Measurements from ENCODE around the gene ELOVL3.
"Not testable (repeated sequence)": the region's sequence is repeated elsewhere in the genome, so short reads cannot be mapped to it uniquely, and the experiment has no call there.

The ELOVL3 gene, protein sequence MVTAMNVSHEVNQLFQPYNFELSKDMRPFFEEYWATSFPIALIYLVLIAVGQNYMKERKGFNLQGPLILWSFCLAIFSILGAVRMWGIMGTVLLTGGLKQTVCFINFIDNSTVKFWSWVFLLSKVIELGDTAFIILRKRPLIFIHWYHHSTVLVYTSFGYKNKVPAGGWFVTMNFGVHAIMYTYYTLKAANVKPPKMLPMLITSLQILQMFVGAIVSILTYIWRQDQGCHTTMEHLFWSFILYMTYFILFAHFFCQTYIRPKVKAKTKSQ

DNA sequence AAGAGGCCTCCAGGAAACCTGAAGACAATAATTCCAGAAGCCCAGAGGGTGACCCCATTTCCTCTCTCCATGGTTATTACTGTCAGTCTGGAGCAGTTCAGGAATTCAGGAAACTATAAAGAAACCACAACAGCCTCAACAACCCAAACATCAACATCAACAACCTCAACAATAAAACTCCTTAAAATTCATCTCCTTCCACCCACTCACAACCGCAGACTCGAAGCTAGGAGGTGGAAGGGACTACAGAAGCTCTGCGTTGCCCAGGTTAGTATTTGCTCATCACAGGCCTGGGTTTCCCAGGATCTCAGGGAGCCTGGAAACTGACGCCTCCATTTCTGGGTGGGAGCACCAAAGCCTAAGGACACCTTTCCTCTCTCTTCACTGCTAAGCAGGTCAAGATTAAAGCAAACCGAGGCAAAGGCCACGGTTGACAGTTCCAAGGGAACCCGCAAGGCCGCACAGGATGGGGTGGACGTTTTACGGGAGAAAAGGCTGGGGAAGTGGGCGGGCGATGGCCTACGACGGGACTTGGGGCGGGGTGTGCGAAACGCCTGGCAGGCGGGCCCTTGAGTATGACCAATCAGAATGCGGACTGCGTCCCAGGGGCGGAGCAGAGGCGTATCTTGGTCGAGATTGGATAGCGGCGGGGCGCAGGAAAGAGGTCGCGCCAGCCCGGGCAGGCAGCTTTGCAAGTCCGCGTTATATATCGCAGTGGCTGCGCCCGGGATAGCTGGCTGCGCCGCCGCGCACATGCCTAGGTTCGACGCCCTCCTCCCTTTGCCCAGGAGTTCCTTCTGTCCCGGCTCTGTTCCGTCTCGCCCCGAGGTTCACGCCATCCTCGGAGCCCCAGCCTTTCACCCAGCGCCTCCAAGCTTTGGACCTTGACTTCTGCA is at the start of gene ELOVL3:
ELOVL3 (plus strand) TSS at position 654 of the 896 bp plus-strand sequence. CDS start 250 bp downstream, outside the sequence.
- Histone ChIP-seq H3K4me3 (no peak within 1 kb of the TSS), H3K27me3 (ENCODE audit: low read depth) (peaks cover 2% of the 10 kb centered on the region; the same call in 1 of the 2 replicates), H3K36me3 (replicated peaks) (no peaks in the 10 kb centered on the region), H3K9me3 (no peaks in the 10 kb centered on the region), H3K4me1 (peaks cover 16% of the 10 kb centered on the region)
- in situ Hi-C loops (cut with MboI; ENCODE audit: low sequenced_read_pairs): loop anchor here (5.0 kb wide), 1 partner anchor 126 kb away; no protein-coding TSS in a partner anchor
- peak; percentile 94 to 97 for DNase-seq (ENCODE audit: low spot score in 2 of 2)

- no peaks in the 10 kb centered on the region for H3K4me1 ChIP-seq
- H3K36me3 ChIP-seq (replicated peaks): no peaks in the 10 kb centered on the region
- H3K27me3 ChIP-seq (ENCODE audit: low read depth): no peaks in the 10 kb centered on the region
- no peak for DNase-seq (ENCODE audit: low spot score in 2 of 2)
- no peak overlapping the region for H3K4me3 ChIP-seq
- in situ Hi-C loops (cut with MboI; ENCODE audit: low sequenced_read_pairs): no loop called here
- peaks cover 14% of the 10 kb centered on the region for H3K9me3 ChIP-seq
These were observed 41.5 kb upstream of the ELOVL3 start for GRCh38 chr10:102184606-102185005.

DNA sequence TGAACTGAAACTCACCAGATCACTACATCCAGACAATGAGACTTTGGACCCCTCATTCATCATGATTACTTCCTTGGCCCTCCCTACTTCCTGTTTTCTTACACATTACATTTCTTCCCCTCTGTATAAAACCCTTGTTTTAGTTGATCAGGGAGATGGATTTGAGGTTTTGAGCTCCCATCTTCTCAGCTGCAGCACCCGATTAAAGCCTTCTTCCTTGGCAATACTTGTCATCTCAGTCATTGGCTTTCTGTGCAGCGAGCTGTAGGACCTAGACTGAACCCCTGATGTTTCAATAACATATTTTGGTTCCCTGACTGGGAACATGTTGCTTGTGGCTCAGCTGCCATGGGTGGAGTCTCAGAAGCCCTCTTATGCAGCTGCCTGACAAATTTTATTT is 40.8 kb upstream of the ELOVL3 start:
- no peaks in the 10 kb centered on the region for H3K4me1 ChIP-seq
- H3K36me3 ChIP-seq (replicated peaks): no peaks in the 10 kb centered on the region
- in situ Hi-C loops (cut with MboI; ENCODE audit: low sequenced_read_pairs): no loop called here
- DNase-seq (ENCODE audit: low spot score in 2 of 2): no peak
- H3K9me3 ChIP-seq: peaks cover 14% of the 10 kb centered on the region
- H3K4me3 ChIP-seq: no peak overlapping the region
- H3K27me3 ChIP-seq (ENCODE audit: low read depth): no peaks in the 10 kb centered on the region

DNA sequence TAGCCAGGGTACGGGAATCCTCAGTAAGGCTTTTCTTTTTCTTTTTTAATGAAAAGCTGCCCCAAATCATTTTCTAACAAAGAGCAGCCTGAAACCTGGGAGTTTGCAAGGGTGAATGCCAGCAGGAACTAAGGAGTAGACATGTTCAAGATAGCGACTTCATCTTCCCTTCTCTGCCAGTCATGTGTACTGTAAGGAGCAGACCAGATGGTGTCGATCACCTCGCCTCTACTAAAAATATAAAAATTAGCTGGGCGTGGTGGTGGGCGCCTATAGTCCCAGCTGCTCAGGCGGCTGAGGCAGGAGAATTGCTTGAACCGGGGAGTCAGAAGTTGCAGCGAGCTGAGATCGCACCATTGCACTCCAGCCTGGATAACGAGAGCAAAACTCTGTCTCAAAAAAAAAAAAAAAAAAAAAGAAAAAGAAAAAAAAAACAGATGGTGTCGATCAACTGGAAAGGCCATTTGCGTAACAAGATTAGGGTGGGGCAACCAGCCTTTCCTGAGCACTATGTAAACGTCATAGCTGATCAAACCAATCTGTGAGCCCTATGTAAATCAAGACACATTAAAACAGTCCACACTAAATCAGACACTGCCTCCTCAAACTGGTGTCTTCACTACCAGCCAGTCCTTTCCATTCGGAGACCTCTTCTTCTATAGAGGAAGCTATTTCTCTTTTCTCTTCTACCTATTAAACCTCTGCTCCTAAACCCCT is 40.1 kb upstream of the ELOVL3 start:
- no peaks in the 10 kb centered on the region for H3K4me1 ChIP-seq
- in situ Hi-C loops (cut with MboI; ENCODE audit: low sequenced_read_pairs): no loop called here
- H3K4me3 ChIP-seq: no peak overlapping the region
- H3K36me3 ChIP-seq (replicated peaks): no peaks in the 10 kb centered on the region
- H3K9me3 ChIP-seq: peaks cover 14% of the 10 kb centered on the region
- no peaks in the 10 kb centered on the region for H3K27me3 ChIP-seq (ENCODE audit: low read depth)
- DNase-seq (ENCODE audit: low spot score in 2 of 2): no peak

GRCh38 chr10:102188298-102188940 is 37.7 kb upstream of the ELOVL3 start:
- Histone ChIP-seq H3K36me3 (replicated peaks) (no peaks in the 10 kb centered on the region), H3K27me3 (ENCODE audit: low read depth) (no peaks in the 10 kb centered on the region), H3K9me3 (peaks cover 21% of the 10 kb centered on the region), H3K4me1 (no peaks in the 10 kb centered on the region), H3K4me3 (no peak overlapping the region)
- no peak for DNase-seq (ENCODE audit: low spot score in 2 of 2)
- in situ Hi-C loops (cut with MboI; ENCODE audit: low sequenced_read_pairs): no loop called here

- DNase-seq (ENCODE audit: low spot score in 2 of 2); H3K27me3 ChIP-seq (ENCODE audit: low read depth); H3K36me3 ChIP-seq (replicated peaks); in situ Hi-C loops (cut with MboI; ENCODE audit: low sequenced_read_pairs); H3K4me3 ChIP-seq; H3K4me1 ChIP-seq: not testable (repeated sequence)
- peaks cover 20% of the 10 kb centered on the region for H3K9me3 ChIP-seq
These were observed 36.9 kb upstream of the ELOVL3 start for GRCh38 chr10:102188941-102189898.

DNA sequence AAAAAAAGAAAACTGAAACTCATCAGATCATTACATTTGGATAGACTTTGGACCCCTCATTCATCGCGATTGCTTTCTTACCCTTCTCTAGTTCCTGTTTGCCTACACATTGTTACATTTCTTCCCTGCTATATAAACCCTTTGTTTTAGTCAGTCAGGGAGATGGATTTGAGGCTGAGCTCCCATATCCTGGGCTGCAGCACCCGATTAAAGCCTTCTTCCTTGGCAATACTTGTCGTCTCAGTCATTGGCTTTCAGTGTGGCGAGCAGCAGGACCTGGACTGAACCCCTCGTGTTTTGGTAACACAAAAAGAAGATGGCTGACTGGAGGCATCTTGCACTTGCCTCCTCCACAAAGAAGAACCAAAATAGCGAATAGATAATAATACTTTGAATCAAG is 34.1 kb upstream of the ELOVL3 start:
- H3K4me1 ChIP-seq: no peaks in the 10 kb centered on the region
- no peak overlapping the region for H3K4me3 ChIP-seq
- H3K36me3 ChIP-seq (replicated peaks): no peaks in the 10 kb centered on the region
- H3K9me3 ChIP-seq: peaks cover 8% of the 10 kb centered on the region; the same call in 1 of the 2 replicates
- no peaks in the 10 kb centered on the region for H3K27me3 ChIP-seq (ENCODE audit: low read depth)
- in situ Hi-C loops (cut with MboI; ENCODE audit: low sequenced_read_pairs): no loop called here
- DNase-seq (ENCODE audit: low spot score in 2 of 2): no peak

DNA sequence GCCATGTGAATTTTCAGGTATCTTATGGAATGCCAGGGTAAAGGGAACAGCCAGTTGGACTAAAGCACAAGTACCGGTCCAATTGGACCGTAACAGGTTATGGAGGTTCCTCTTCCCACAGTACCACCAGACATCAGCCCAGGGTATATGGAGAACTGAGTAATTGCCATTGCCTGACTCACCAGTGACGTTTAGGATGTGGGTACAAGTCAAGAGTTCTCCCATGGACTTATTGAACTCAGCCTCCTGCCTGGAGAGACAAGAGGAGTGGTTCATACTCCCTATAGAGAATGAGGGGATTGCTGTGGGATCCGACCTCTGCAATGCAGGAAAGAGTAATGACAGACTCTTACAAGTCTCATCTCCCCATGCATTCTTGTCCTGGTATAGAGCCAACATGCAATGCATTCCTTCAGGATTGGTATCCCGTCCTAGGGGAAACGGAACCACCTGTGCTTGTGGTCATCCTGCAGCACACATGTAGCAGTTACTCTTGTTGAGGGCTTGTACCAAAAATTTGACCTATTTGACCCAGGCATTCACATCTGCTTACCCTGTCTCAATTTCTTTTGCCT is 30.7 kb upstream of the ELOVL3 start:
- Histone ChIP-seq H3K4me3 (no peak overlapping the region), H3K9me3 (peaks cover 8% of the 10 kb centered on the region; the same call in 1 of the 2 replicates), H3K36me3 (replicated peaks) (no peaks in the 10 kb centered on the region), H3K4me1 (no peaks in the 10 kb centered on the region), H3K27me3 (ENCODE audit: low read depth) (no peaks in the 10 kb centered on the region)
- in situ Hi-C loops (cut with MboI; ENCODE audit: low sequenced_read_pairs): no loop called here
- no peak for DNase-seq (ENCODE audit: low spot score in 2 of 2)

DNA sequence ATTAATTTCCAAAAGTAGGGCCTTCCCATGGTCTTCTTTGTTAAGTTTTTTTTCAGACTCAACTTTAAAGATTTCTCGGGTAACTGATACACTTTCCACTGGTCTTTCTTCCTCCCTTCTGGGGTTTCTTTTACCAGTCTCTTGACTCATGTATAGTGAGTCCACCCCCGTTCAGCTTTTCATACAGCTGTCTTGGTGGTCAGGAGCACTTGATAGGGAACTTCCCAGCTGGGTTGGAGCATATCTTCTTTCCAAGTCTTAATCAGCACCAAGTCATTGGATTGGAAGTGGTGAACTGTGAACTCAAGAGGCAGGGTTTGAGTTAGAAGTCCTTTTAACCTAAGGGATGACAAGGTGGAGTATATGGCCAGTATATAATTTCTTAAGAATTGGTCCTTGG is 29.2 kb upstream of the ELOVL3 start:
- H3K9me3 ChIP-seq: 0 out of 2 replicates have a peak, but pooled peaks cover 4% of the 10 kb centered on the region
- no peak overlapping the region for H3K4me3 ChIP-seq
- in situ Hi-C loops (cut with MboI; ENCODE audit: low sequenced_read_pairs): no loop called here
- no peaks in the 10 kb centered on the region for H3K4me1 ChIP-seq
- no peaks in the 10 kb centered on the region for H3K36me3 ChIP-seq (replicated peaks)
- H3K27me3 ChIP-seq (ENCODE audit: low read depth): no peaks in the 10 kb centered on the region
- DNase-seq (ENCODE audit: low spot score in 2 of 2): no peak

- H3K27me3 ChIP-seq (ENCODE audit: low read depth): no peaks in the 10 kb centered on the region
- no peaks in the 10 kb centered on the region for H3K4me1 ChIP-seq
- in situ Hi-C loops (cut with MboI; ENCODE audit: low sequenced_read_pairs): no loop called here
- no peak overlapping the region for H3K4me3 ChIP-seq
- no peaks in the 10 kb centered on the region for H3K36me3 ChIP-seq (replicated peaks)
- no peaks in the 10 kb centered on the region; the same call in 1 of the 2 replicates for H3K9me3 ChIP-seq
- DNase-seq (ENCODE audit: low spot score in 2 of 2): no peak
These were observed 28.1 kb upstream of the ELOVL3 start for GRCh38 chr10:102198027-102198426.

GRCh38 chr10:102200751-102201640 is 25.1 kb upstream of the ELOVL3 start:
- Histone ChIP-seq H3K36me3 (replicated peaks) (no peaks in the 10 kb centered on the region), H3K4me1 (no peaks in the 10 kb centered on the region), H3K4me3 (no peak overlapping the region), H3K27me3 (ENCODE audit: low read depth) (no peaks in the 10 kb centered on the region), H3K9me3 (peaks cover 6% of the 10 kb centered on the region)
- in situ Hi-C loops (cut with MboI; ENCODE audit: low sequenced_read_pairs): no loop called here
- DNase-seq (ENCODE audit: low spot score in 2 of 2): no peak
